GM11168 (cell line): ENCODE measurements around the gene WDR75.

Source experiments
- in situ Hi-C: fragments of 300-500 bp; cut with MboI; formaldehyde crosslinking; loops from one replicate; pipeline ENCODE4 v1.12.0; 2022; ENCODE audit warnings: low sequenced_read_pairs; ENCODE audit not compliant: unreplicated experiment

WDR75 gene

GRCh38 chr2:189487283-189488007 is 46.2 kb downstream of the WDR75 start:
- in situ Hi-C loops, result no loop called here

- in situ Hi-C loops, result no loop called here
These were observed 46.7 kb downstream of the WDR75 start for GRCh38 chr2:189488008-189488310.

- in situ Hi-C loops, result no loop called here
These were observed 51.2 kb downstream of the WDR75 start for GRCh38 chr2:189492451-189492850.

DNA sequence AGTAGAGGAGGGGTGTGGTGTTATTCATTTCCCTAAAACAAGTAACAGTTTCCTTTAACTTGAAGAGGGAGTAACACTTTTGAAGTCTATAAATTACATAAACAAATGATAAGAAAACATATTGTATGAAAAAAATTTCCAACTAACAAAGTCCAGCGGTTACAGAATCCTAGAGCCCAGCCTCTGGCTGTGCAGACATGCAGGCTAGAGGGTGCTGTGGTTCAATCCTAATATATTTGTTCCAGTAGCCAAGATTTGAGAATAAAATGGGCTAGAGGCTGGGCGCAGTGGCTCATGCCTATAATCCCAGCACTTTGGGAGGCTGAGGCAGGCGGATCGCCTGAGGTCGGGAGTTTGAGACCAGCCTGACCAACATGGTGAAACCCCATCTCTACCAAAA is 56.9 kb downstream of the WDR75 start:
- in situ Hi-C loops, result no loop called here

- in situ Hi-C loops, result no loop called here
These were observed 57.9 kb downstream of the WDR75 start for GRCh38 chr2:189499137-189499536.

- in situ Hi-C loops, result no loop called here
These were observed 59.3 kb downstream of the WDR75 start for GRCh38 chr2:189500456-189501160.

GRCh38 chr2:189501487-189501886 is 60.2 kb downstream of the WDR75 start:
- in situ Hi-C loops, result no loop called here

DNA sequence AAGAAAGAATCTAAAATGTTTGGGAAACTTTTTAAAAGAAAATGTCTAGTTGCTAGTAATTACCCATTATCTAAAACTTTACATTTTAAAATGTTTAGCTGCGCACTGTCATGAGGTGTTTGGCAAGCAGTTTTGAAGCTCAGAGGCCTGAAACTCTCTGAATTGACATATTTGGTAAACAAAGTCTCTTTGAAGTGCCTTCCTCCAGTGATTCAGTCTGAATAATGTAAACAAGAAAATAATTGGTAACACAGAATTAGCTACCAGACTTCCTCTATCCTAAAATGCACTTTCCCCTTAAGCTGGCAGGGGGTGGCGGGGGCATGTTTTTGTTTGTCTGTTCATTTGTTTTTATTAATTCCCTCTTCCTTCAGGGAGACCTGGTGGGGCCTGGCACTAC is 61.4 kb downstream of the WDR75 start:
- in situ Hi-C loops, result no loop called here

DNA sequence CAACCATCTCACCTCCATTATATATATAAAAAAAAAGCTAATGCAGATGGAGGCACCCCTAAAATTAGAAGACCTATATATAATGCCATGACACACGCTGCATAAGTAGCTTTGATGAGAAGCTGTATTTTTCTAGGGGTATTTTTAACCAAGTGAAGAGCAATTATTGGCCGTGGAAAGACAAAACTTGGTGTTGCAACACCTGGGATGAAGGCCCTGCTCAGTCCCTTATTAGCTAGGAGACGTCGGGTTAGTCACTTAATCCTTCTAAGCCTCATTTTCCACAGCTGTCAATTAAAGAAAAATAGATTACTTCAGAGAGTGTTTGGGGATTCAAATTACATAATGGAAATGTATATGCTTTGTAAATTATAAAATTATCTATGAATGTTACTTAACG is 63.0 kb downstream of the WDR75 start:
- in situ Hi-C loops, result no loop called here

DNA sequence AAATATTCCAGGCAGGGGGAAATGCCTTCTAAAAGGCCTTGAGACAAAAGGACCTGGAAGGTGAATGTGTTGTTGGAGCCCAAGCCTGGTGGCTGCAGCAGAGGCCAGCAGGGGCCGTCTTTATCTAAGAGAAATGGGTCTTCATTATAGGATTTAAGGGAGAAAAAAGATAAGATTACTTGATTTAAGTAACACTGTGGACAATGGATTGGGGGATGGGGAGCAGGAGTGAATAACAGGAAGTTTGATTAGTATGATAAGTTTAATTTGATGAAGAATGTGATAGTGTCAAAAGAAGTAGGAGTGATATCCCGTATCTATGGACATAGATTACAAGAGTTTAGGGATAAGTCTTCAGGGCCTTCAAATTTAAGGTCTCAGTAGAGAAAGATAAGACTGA is 64.2 kb downstream of the WDR75 start:
- in situ Hi-C loops, result no loop called here

- in situ Hi-C loops, result no loop called here
These were observed 65.3 kb downstream of the WDR75 start for GRCh38 chr2:189506514-189506976.

DNA sequence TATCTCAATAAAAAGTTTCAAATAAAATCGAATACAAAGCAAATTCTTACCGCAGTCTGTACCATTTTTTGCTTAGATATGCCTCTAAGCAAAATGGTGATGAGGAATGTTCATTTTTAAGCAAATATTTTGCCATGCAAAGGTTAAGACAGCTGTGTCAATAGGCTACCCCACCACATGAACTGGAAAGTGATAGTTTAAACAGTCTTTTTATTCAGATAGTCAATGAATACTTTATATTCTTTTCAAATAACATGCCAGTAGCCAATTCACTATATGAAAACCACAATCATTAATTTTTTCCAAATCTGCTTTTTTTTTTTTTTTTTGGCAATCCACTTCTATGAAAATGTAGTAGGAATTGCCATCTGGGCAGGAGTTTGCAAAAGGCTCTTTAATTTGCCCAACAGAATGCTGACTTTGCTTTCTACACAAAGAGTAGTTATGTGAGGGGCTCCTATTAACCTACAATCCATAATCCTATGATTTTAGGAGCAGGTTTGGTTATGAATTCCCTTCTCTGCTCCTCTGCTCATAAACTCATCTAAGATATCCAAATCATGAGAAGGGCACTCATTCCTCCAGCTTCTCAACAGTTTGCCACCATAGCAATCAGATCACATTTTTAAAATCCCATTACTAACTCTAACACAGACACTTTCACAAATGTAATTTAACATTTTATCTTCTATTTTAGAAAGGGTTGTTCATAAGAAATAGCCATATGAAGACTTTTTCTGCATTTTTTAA is 70.1 kb downstream of the WDR75 start:
- in situ Hi-C loops, result no loop called here

GRCh38 chr2:189511960-189512319 is 70.7 kb downstream of the WDR75 start:
- in situ Hi-C loops, result no loop called here

DNA sequence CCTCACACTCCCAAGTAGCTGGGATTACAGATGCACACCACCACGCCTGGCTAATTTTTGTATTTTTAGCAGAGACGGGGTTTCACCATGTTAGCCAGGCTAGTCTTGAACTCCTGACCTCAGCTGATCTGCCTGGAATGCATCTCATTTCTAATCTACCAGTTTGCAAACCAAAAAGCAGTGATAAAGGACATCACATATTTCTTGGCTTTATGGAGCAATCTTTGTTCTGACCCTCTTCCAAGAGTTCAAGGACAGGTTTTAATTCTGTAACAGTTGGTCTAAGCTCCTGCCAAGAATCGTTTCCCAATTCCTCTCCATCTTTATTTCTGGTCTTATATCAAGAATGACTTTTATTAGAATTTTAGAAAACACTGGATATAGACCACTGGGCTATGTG is 71.6 kb downstream of the WDR75 start:
- in situ Hi-C loops, result no loop called here

GRCh38 chr2:189514104-189514503 is 72.8 kb downstream of the WDR75 start:
- in situ Hi-C loops, result no loop called here

DNA sequence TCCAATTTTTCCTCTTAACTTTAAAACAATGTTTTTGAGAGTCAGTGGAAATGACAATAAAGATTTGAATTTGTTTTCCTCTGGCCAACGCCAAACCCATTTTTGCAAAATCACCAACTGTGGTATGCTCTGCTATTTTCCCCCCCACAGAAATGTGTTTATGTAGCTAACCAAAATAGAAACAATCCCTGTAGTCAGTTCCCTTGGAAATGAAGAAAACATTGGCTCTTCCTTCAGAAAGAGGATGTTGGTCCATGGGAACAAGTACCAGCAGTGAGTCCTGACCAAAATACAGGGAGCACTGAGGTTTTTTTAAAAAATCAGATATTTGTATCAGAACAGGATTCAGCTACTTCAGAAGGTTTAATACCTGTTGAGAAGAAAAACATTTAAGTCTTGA is 74.0 kb downstream of the WDR75 start:
- in situ Hi-C loops, result no loop called here

- in situ Hi-C loops, result no loop called here
These were observed 75.3 kb downstream of the WDR75 start for GRCh38 chr2:189516546-189516945.

GRCh38 chr2:189517847-189518535 is 76.7 kb downstream of the WDR75 start:
- in situ Hi-C loops, result no loop called here

- in situ Hi-C loops, result no loop called here
These were observed 78.5 kb downstream of the WDR75 start for GRCh38 chr2:189519631-189520387.
